Measurements from ENCODE around the gene SEC63. TPM values are rescaled to one million over a fixed set of nuclear protein-coding genes. Genes with fewer than 3 reads are reported as not detected.

SEC63 gene
- total RNA-seq, 1 experiment from 2014 or later, result 86.2 TPM

- Histone ChIP-seq H2AFZ (ENCODE audit: low read length) (no peak overlapping the region), H2BK120ac (ENCODE audit: low read depth, low read length, poor library complexity, severe bottlenecking) (no peak overlapping the region), H3K9me3 (ENCODE audit: control insufficient read depth, low read depth, low read length) (no peaks in the 10 kb centered on the region), H3K4ac (ENCODE audit: low read depth, low read length) (no peak overlapping the region), H3K23me2 (ENCODE audit: insufficient read length, low read depth, low read length, poor library complexity, severe bottlenecking) (no peaks in the 10 kb centered on the region), H4K5ac (ENCODE audit: insufficient read length, low read depth, low read length) (no peak overlapping the region), H3K79me2 (ENCODE audit: insufficient read depth, low read length) (no peaks in the 10 kb centered on the region), H3K27me3 (ENCODE audit: insufficient read depth, low read length) (no peaks in the 10 kb centered on the region), H2BK12ac (ENCODE audit: insufficient read length, low read depth, low read length) (no peak overlapping the region), H3K79me1 (ENCODE audit: insufficient read depth, low read depth, low read length, poor library complexity, severe bottlenecking) (no peaks in the 10 kb centered on the region), H2AK5ac (ENCODE audit: insufficient read length, low read length) (no peak overlapping the region), H3K4me2 (ENCODE audit: insufficient read depth, insufficient read length, low read length) (no peak overlapping the region), H3K4me1 (ENCODE audit: insufficient read depth, low read length) (peaks cover 5% of the 10 kb centered on the region; the same call in 1 of the 2 replicates), H2BK20ac (ENCODE audit: low read depth, low read length, poor library complexity, severe bottlenecking) (no peak overlapping the region), H3K27ac (ENCODE audit: insufficient read length, low read depth, low read length) (no peak overlapping the region), H2BK5ac (ENCODE audit: insufficient read length, low read length) (no peak overlapping the region), H3K56ac (ENCODE audit: insufficient read length, low read depth, low read length) (no peak overlapping the region), H4K8ac (replicated peaks; ENCODE audit: insufficient read length, low read depth, low read length) (no peak overlapping the region), H3T11ph (ENCODE audit: low read length) (no peak overlapping the region), H4K91ac (ENCODE audit: insufficient read length, low read depth, low read length) (no peak overlapping the region), H3K14ac (ENCODE audit: insufficient read depth, low read length) (no peak overlapping the region), H2BK15ac (ENCODE audit: low read depth, low read length) (no peak overlapping the region), H4K20me1 (ENCODE audit: control insufficient read depth, insufficient read depth, insufficient read length) (no peaks in the 10 kb centered on the region), H3K9ac (ENCODE audit: extremely low read depth, insufficient read length, low read length) (no peak overlapping the region), H3K23ac (ENCODE audit: insufficient read length, low read depth, low read length) (no peak overlapping the region), H3K18ac (ENCODE audit: insufficient read length, low read depth, low read length) (no peak overlapping the region)
- WGBS (ENCODE audit: extremely low coverage, insufficient read length, low lambda C conversion rate), result no CpG with 5 or more reads among the region's 4 CpGs
- no peak for DNase-seq
- Mint-ChIP-seq H3K27me3 (ENCODE audit: low read depth) (no peaks in the 10 kb centered on the region), H3K4me1 (peaks cover 9 to 12% of the 10 kb centered on the region in 2 experiments), H3K9me3 (no peaks in the 10 kb centered on the region; a peak in 1 of 5 replicates), H3K27ac (no peak overlapping the region), H3K4me3 (no peak overlapping the region), H3K36me3 (ENCODE audit: insufficient read depth in 1 of 3, low read depth in 3 of 3) (no peaks in the 10 kb centered on the region; a peak in 1 of 7 replicates)
- TF ChIP-seq, protein P1, sequence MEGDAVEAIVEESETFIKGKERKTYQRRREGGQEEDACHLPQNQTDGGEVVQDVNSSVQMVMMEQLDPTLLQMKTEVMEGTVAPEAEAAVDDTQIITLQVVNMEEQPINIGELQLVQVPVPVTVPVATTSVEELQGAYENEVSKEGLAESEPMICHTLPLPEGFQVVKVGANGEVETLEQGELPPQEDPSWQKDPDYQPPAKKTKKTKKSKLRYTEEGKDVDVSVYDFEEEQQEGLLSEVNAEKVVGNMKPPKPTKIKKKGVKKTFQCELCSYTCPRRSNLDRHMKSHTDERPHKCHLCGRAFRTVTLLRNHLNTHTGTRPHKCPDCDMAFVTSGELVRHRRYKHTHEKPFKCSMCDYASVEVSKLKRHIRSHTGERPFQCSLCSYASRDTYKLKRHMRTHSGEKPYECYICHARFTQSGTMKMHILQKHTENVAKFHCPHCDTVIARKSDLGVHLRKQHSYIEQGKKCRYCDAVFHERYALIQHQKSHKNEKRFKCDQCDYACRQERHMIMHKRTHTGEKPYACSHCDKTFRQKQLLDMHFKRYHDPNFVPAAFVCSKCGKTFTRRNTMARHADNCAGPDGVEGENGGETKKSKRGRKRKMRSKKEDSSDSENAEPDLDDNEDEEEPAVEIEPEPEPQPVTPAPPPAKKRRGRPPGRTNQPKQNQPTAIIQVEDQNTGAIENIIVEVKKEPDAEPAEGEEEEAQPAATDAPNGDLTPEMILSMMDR (conservative IDR thresholded peaks at IDR 0.05), result no peak
Observed at GRCh38 chr6:107973594-107973993, 15.6 kb upstream of the SEC63 start.

Measured in H9 (cell line).